Kidney (tissue), 14 donors: ENCODE data around the gene TMEM86B. TPM values are rescaled to one million over a fixed set of nuclear protein-coding genes. Genes with fewer than 3 reads are reported as not detected.

Experiments used
- DNase-seq, 5 donors: peaks; one replicate each; pipeline ENCODE4 v3.0.0-alpha.2; 2013 to 2020
- FAIRE-seq: peaks from 2 replicates; lab custom pipeline; 2012; peaks lifted over from hg19 to GRCh38; lab: Jason Lieb, UNC
- H3K27ac ChIP-seq, 2 donors: one replicate each; pipeline ENCODE4 v1.7.0; 2013; ENCODE audit warnings: low read depth in 2 of 2, low read length in 2 of 2, inconsistent platforms in 1 of 2
- H3K27me3 ChIP-seq: one replicate; pipeline ENCODE4 v1.7.1; 2013; ENCODE audit warnings: low read length, inconsistent platforms; ENCODE audit not compliant: control insufficient read depth, insufficient read depth
- H3K36me3 ChIP-seq, 3 donors: one replicate each; pipeline versions ENCODE4 v1.7.0 to v1.7.1; 2013; ENCODE audit warnings: low read length in 3 of 3, control low read depth in 1 of 3, inconsistent platforms in 1 of 3; ENCODE audit not compliant: insufficient read depth in 3 of 3, control insufficient read depth in 2 of 3
- H3K4me1 ChIP-seq, 3 donors: one replicate each; pipeline versions ENCODE4 v1.7.0 to v1.7.1; 2013; ENCODE audit warnings: low read length in 3 of 3, inconsistent platforms in 1 of 3, low read depth in 1 of 3; ENCODE audit not compliant: control insufficient read depth in 2 of 3, insufficient read depth in 2 of 3
- H3K4me3 ChIP-seq, 3 donors: one replicate each; pipeline versions ENCODE4 v1.7.0 to v1.8.1; 2013; ENCODE audit warnings: low read length in 3 of 3, control low read depth in 1 of 3, inconsistent platforms in 1 of 3
- H3K9ac ChIP-seq, 3 donors: one replicate each; pipeline versions ENCODE4 v1.7.0 to v1.7.1; 2013; ENCODE audit warnings: low read length in 3 of 3, control low read depth in 1 of 3, inconsistent platforms in 1 of 3
- H3K9me3 ChIP-seq, 3 donors: one replicate each; pipeline versions ENCODE4 v1.7.0 to v1.7.1; 2013; ENCODE audit warnings: low read length in 3 of 3, control low read depth in 1 of 3, inconsistent platforms in 1 of 3; ENCODE audit not compliant: control insufficient read depth in 2 of 3, insufficient read depth in 1 of 3
- CTCF ChIP-seq: IDR thresholded peaks from 3 replicates; pipeline ENCODE4 v1.5.1; 2012; ENCODE audit warnings: mild to moderate bottlenecking, moderate library complexity, borderline replicate concordance; ENCODE audit not compliant: insufficient read depth; ENCODE audit errors: extremely low read depth
- intact Hi-C: fragments of 100-400 bp; cut with DNase I; formaldehyde crosslinking; loops from one replicate; pipeline ENCODE4 v1.11.1; 2022
- polyA plus RNA-seq: library from polyadenylated mRNA; stranded (reverse); fragments of 350-450 nt; fragmentation: Illumina TruSeq; extraction: RNeasy Lipid Tissue Mini Kit (QIAGEN cat#74804); gene quantifications from one replicate; pipeline ENCODE4 v1.2.3, GENCODE V29; 2014; ENCODE audit warnings: low read depth, low replicate concordance; ENCODE audit not compliant: insufficient read depth
- total RNA-seq: library from RNA; stranded (reverse); fragmentation: NEBNext Ultra II Directional; extraction: Animal tissue kit (Norgen Biotek cat#: 25700); gene quantifications from one replicate; pipeline ENCODE4 v1.2.1, GENCODE V29; 2021
- donor health status: control.
- donor health status: control.
- donor health status: control.
- donor health status: control.
- donor health status: control.
- donor health status: DM: yes; HTN: yes; CAD: no.
- donor health status: Normal renal cell carcinoma (clear cell type).

TMEM86B gene
- total and polyA plus RNA-seq, 2 donors from 2014 or later: 3.3 to 4.6 TPM

- FAIRE-seq: no peak
Observed at GRCh38 chr19:55266404-55266803, 37.8 kb upstream of the TMEM86B start.

DNA sequence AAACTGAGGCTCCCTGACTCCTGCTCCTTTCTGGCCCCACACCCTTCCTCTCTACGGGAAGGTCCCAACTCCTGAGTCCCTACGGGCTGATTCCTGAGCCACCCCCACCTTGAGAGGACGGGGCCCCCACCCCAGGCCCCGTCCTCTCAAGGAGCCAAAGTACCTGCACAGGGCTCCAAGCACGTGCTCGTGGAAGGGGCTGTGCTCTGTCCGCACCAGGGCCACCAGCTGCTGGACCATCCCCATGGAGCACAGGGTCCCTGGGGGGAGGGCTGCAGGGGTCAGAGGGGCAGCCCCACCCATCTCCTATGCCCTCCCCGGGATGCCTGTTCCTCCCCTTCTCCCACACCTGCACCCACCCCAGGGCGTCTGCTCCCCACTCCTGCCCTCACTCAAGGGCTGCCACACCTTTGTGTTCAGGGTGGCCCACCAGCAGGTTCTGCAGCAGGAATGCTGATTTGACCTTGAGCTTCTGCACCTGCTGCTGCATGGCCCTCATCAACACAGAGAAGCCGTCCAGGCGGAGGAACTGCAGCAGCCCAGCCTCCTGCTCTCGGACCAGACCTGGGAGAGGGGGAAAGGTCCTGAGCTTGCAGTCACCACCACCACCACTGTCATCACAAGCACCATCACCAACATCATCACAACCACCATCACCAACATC is 37.3 kb upstream of the TMEM86B start:
- FAIRE-seq: no peak
- no peak for TF ChIP-seq CTCF
- intact Hi-C loops: loop anchor here (10.0 kb wide), 1 partner anchor 349 kb away; no protein-coding TSS in a partner anchor

More at GRCh38 chr19:55266404-55266803, 37.8 kb upstream of the TMEM86B start:
- Histone ChIP-seq H3K27ac (no peak overlapping the region), H3K36me3 (peaks cover 0 to 4% (median 0%) of the 10 kb centered on the region in 3 donors), H3K9me3 (peaks cover 0 to 4% (median 0%) of the 10 kb centered on the region in 3 donors), H3K4me1 (no peaks in the 10 kb centered on the region), H3K4me3 (no peak overlapping the region), H3K9ac (no peak overlapping the region), H3K27me3 (no peaks in the 10 kb centered on the region)
- intact Hi-C loops: loop anchor here (10.0 kb wide), 1 partner anchor 348 kb away; no protein-coding TSS in a partner anchor
- DNase-seq: no peak
- no peak for TF ChIP-seq CTCF

DNA sequence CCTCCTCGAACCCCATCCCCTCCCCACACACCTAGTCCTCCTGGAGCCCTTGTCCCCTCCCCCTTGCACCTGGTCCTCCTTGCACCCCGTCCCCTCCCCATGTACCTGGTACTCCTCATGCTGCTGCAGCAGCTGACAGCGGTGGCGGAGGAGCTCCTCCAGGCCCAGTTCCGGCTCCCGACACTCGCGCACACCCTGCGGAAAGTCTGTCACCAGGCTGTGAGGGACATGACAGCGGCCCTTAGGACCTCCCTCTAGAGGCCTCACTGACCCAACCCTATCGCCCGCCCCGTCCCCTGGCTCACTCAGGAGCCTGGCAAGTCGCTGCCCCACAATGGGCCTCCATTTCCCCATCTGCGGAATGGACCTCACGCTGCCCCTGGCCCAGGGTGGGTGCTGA is 36.6 kb upstream of the TMEM86B start:
- no peak overlapping the region for H3K9ac ChIP-seq
- H3K27ac ChIP-seq: no peak overlapping the region
- FAIRE-seq (no peak), DNase-seq (peak in 1 of 5 donors; percentile 58)
- intact Hi-C loops: loop anchor here (10.0 kb wide), 1 partner anchor 350 kb away; no protein-coding TSS in a partner anchor
- TF ChIP-seq CTCF: no peak
- H3K9me3 ChIP-seq: peaks cover 0 to 4% (median 0%) of the 10 kb centered on the region in 3 donors
- peaks cover 0 to 4% (median 0%) of the 10 kb centered on the region in 3 donors for H3K36me3 ChIP-seq
- H3K4me3 ChIP-seq: no peak overlapping the region
- H3K27me3 ChIP-seq: no peaks in the 10 kb centered on the region
- H3K4me1 ChIP-seq: no peaks in the 10 kb centered on the region

More for the DNA sequence above, 37.3 kb upstream of the TMEM86B start:
- Histone ChIP-seq H3K9ac (no peak overlapping the region), H3K4me3 (no peak overlapping the region), H3K36me3 (peaks cover 0 to 4% (median 0%) of the 10 kb centered on the region in 3 donors), H3K4me1 (no peaks in the 10 kb centered on the region), H3K27me3 (no peaks in the 10 kb centered on the region), H3K27ac (no peak overlapping the region), H3K9me3 (peaks cover 0 to 4% (median 0%) of the 10 kb centered on the region in 3 donors)
- peak in 1 of 5 donors; percentile 55 for DNase-seq
